GM12878 (cell line): Measurements from ENCODE around the gene UTP3. TPM values are rescaled to one million over a fixed set of nuclear protein-coding genes. Genes with fewer than 3 reads are reported as not detected.

Experiments used
- BRCA1 ChIP-seq: IDR thresholded peaks from 2 replicates; pipeline ENCODE4 v1.6.1; 2011; ENCODE audit warnings: low read depth, low read length, improper control_type of control experiment
- EGR1 ChIP-seq, 2 experiments: IDR thresholded peaks; 1 replicate in 1 of 2; 2 replicates in 1 of 2; pipeline ENCODE4 v1.6.1; 2011 to 2012; ENCODE audit warnings: low read depth in 2 of 2, low read length in 2 of 2, borderline replicate concordance in 1 of 2, mild to moderate bottlenecking in 1 of 2, moderate library complexity in 1 of 2
- HDAC6 ChIP-seq: fragments of 200-600 bp; sonication (generic); IDR thresholded peaks from one replicate; pipeline ENCODE4 v1.8.0; 2017; ENCODE audit warnings: antibody characterized with exemption; ENCODE audit not compliant: unreplicated experiment
- KAT2A ChIP-seq: conservative IDR thresholded peaks from 2 replicates; pipeline ENCODE4 v1.6.1; 2011; ENCODE audit warnings: low read depth, low read length; ENCODE audit not compliant: control insufficient read depth
- NR2F1 ChIP-seq: fragments of 450-650 bp; conservative IDR thresholded peaks from 2 replicates; pipeline ENCODE4 v1.6.1; 2017; ENCODE audit warnings: mild to moderate bottlenecking
- PAX5 ChIP-seq: IDR thresholded peaks from 2 replicates; pipeline ENCODE4 v1.6.1; 2011; ENCODE audit warnings: low read depth, low read length, borderline replicate concordance
- PAX8 ChIP-seq: fragments of 450-650 bp; IDR thresholded peaks from 2 replicates; pipeline ENCODE4 v1.6.1; 2017; ENCODE audit warnings: mild to moderate bottlenecking, moderate library complexity
- POLR2A ChIP-seq: IDR thresholded peaks from 2 replicates; pipeline ENCODE4 v1.6.1; 2011; ENCODE audit warnings: low read depth, mild to moderate bottlenecking, low read length
- POLR2AphosphoS2 ChIP-seq: IDR thresholded peaks from 2 replicates; pipeline ENCODE4 v1.6.1; 2011; ENCODE audit warnings: low read depth, mild to moderate bottlenecking, low read length, improper control_type of control experiment, moderate library complexity
- PRDM15 ChIP-seq: fragments of 450-650 bp; formaldehyde crosslinking; IDR thresholded peaks from 2 replicates; pipeline ENCODE4 v1.4.0; 2020; ENCODE audit warnings: mild to moderate bottlenecking, moderate library complexity
- RBBP5 ChIP-seq: fragments of 200-600 bp; sonication (generic); conservative IDR thresholded peaks from 2 replicates; pipeline ENCODE4 v1.6.1; 2016
- SMAD5 ChIP-seq: IDR thresholded peaks from 2 replicates; pipeline ENCODE4 v1.6.1; 2016; ENCODE audit warnings: antibody characterized with exemption, low read depth
- SMARCA5 ChIP-seq: fragments of 450-650 bp; IDR thresholded peaks from 2 replicates; pipeline ENCODE4 v1.6.1; 2017; ENCODE audit warnings: mild to moderate bottlenecking
- TAF1 ChIP-seq: IDR thresholded peaks from 2 replicates; pipeline ENCODE4 v1.6.1; 2011; ENCODE audit warnings: mild to moderate bottlenecking, low read depth, low read length, borderline replicate concordance
- USF2 ChIP-seq: IDR thresholded peaks from 2 replicates; pipeline ENCODE4 v1.6.1; 2011; ENCODE audit warnings: low read depth, low read length, improper control_type of control experiment, borderline replicate concordance
- ZBTB33 ChIP-seq: fragments of 450-650 bp; IDR thresholded peaks from 2 replicates; pipeline ENCODE4 v1.6.1; 2017; ENCODE audit warnings: mild to moderate bottlenecking
- ZNF687 ChIP-seq: fragments of 450-650 bp; IDR thresholded peaks from 2 replicates; pipeline ENCODE4 v1.6.1; 2017; ENCODE audit warnings: mild to moderate bottlenecking, moderate library complexity
- polyA plus RNA-seq, 11 experiments: library from polyadenylated mRNA; depleted of rRNA in 4 of 11; unstranded in 6 of 11; stranded (reverse) in 5 of 11; fragments of >200 nt; fragmentation: Nextera tagmentation in 4 of 11; fragmentation: Illumina TruSeq in 1 of 11; extraction: Ambion mirVana in 4 of 11; extraction: Trizol in 1 of 11; gene quantifications; 1 replicate in 1 of 11; 2 replicates in 10 of 11; pipeline versions ENCODE4 v1.2.1 to v1.2.3, GENCODE V29; 2011 to 2016; ENCODE audit warnings: inconsistent platforms in 2 of 11, missing spikeins in 2 of 11, low read depth in 1 of 11
- total RNA-seq, 4 experiments: library from RNA; depleted of rRNA in 3 of 4; stranded (reverse); fragments of >200 nt in 3 of 4; fragmentation: Illumina TruSeq in 1 of 4; extraction: Trizol in 1 of 4; gene quantifications; 2 replicates each; pipeline versions ENCODE4 v1.2.1 to v1.2.3, GENCODE V29; 2013 to 2021
- TF ChIP-seq, protein P1 (sequence below): IDR thresholded peaks from 2 replicates; pipeline ENCODE4 v1.6.1; 2011; ENCODE audit warnings: borderline replicate concordance, low read depth, mild to moderate bottlenecking, moderate library complexity, low read length; ENCODE audit not compliant: insufficient read depth, poor library complexity, severe bottlenecking

Gene UTP3
- total and polyA plus RNA-seq, 10 of the 15 experiments (the other 5 are each of a cell fraction or from before 2014, with no cell fraction given) = 15.8 to 60.7 (median 22.5) TPM

DNA sequence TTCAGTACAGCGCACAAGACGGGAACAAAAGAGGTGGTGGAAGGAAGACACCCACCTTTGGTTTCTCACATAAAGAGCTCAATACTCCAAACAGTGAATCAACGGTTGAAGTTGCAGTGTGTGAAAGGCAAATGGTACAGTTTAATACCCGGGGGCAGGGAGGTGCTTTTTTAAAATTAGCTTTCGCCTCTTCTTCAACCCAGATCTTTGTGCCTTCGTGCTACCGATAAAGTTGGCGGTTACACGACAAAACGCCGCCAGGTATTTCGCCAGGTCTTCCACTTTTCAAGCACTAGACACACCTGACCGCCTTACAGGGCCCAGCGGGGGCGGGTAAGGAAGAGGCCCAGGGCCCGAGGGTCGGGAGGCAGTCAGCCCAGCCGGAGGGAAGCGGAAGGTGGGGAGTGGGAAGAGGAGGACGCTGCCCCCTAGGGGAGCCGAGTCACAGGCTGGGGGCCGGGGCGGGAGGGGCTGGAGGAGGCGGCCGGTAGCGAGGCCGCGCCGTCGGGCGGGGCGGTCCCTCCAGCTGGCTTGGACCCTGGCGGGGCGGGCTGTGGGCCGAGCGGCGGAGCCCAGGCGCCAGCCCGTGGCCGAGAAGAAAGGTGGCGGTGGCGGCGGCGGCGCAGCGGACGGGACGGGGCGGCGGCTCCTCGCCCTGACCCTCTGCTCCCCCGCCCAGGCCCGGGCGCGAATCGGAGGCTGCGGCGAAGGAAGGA is 16.0 kb downstream of the UTP3 start (continued):
- TF ChIP-seq ZBTB33 = no peak
- TF ChIP-seq BRCA1 = no peak
- no peak; the same call in 1 of the 2 replicates for TF ChIP-seq NR2F1
- TF ChIP-seq HDAC6 = no peak
- TF ChIP-seq ZNF687 = no peak
- TF ChIP-seq, protein P1, sequence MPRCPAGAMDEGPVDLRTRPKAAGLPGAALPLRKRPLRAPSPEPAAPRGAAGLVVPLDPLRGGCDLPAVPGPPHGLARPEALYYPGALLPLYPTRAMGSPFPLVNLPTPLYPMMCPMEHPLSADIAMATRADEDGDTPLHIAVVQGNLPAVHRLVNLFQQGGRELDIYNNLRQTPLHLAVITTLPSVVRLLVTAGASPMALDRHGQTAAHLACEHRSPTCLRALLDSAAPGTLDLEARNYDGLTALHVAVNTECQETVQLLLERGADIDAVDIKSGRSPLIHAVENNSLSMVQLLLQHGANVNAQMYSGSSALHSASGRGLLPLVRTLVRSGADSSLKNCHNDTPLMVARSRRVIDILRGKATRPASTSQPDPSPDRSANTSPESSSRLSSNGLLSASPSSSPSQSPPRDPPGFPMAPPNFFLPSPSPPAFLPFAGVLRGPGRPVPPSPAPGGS = no peak
- no peak; the same call in 1 of the 2 replicates for TF ChIP-seq SMARCA5
- TF ChIP-seq RBBP5 = no peak
- no peak for TF ChIP-seq PRDM15 (CRISPR knock-in tag)
- no peak for TF ChIP-seq TAF1
- peak in 1 of 2 experiments; percentile 41; a peak in 1 of 3 replicates for TF ChIP-seq EGR1 (IDR thresholded peaks at IDR 0.05; ENCODE audit: borderline replicate concordance in 1 of 2, low read depth in 2 of 2, low read length in 2 of 2)
- TF ChIP-seq POLR2AphosphoS2 = no peak
- TF ChIP-seq POLR2A = peak; percentile 18; the same call in 1 of the 2 replicates
- TF ChIP-seq PAX8 = no peak
- TF ChIP-seq USF2 = no peak
- TF ChIP-seq SMAD5 = no peak; the same call in 1 of the 2 replicates
- no peak for TF ChIP-seq PAX5
- TF ChIP-seq KAT2A = no peak
